ENCODE measurements around the gene C22orf23. TPM values are rescaled to one million over a fixed set of nuclear protein-coding genes. Genes with fewer than 3 reads are reported as not detected.

The C22orf23 gene
- total RNA-seq, 1 donor from 2014 or later = not detected

DNA sequence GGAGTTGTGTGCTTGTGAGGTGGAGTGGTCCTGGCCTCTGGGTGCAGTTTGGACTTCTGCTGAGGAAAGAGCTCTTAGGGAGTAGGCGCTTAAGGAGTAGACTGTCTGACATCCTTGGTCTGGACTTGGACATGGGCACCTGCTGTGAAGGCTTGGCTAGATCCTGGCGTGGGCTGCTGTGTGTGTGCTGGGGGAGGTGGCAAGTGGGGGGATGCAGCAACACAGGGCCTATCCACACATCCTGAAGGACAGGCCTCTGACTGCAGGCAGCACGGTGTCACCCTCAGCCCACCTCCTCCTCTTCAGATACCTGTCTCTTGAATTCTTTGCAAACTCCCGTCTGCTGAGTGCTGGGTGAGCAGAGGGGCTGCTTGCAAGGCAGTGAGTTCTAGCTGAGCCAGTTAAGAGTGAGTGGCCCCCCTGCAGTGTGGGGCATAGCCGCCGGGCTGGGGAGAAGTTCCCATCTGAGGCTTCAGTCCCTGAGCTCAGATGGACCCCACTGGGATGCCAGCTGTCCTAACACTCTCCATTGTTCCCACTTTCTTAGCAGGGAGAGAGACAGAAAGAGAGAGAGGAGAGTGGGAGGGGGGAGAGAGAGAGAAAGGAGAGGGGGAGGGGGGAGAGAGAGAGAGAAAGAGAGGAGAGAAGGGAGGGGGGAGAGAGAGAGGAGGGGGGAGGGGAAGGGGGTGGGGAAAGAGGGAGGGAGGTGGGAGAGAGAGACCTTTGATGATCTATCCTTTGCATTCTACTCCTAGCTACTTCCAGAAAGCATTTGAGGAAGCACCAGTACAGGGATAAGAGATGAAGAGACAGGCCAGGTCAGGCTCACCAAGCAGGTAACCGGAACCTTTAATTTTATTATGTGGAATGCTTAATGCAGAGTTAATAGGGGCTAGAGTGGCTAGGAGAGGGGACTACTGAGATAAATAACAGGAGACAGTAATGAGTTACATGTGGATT is 18.4 kb upstream of the C22orf23 start:
- H3K27me3 ChIP-seq (ENCODE audit: insufficient read depth, low read length) = no peaks in the 10 kb centered on the region
- peaks cover 10% of the 10 kb centered on the region for H3K36me3 ChIP-seq (ENCODE audit: insufficient read depth, low read length)
- no peak overlapping the region for H3K4me2 ChIP-seq (ENCODE audit: low read length)
- Mint-ChIP-seq H3K4me3 (ENCODE audit: unreplicated experiment) (peak overlapping the region; percentile 50), H3K9me3 (ENCODE audit: unreplicated experiment) (no peaks in the 10 kb centered on the region), H3K27me3 (ENCODE audit: low read depth, unreplicated experiment) (no peaks in the 10 kb centered on the region), H3K27ac (ENCODE audit: unreplicated experiment) (no peak overlapping the region), H3K36me3 (ENCODE audit: low read depth, unreplicated experiment) (peaks cover 22% of the 10 kb centered on the region), H3K4me1 (ENCODE audit: low read depth, unreplicated experiment) (peaks cover 20% of the 10 kb centered on the region)
- no peaks in the 10 kb centered on the region for H3K9me3 ChIP-seq (ENCODE audit: insufficient read depth, low read depth, low read length)
- H3K4me3 ChIP-seq (ENCODE audit: insufficient read depth, low read depth, low read length) = no peak overlapping the region
- peaks cover 13% of the 10 kb centered on the region for H4K20me1 ChIP-seq (ENCODE audit: insufficient read depth, low read length)
- FAIRE-seq (no peak), DNase-seq (ENCODE audit: low read depth) (no peak)
- no peak overlapping the region for H3K9ac ChIP-seq (ENCODE audit: low read length)
- peaks cover 4% of the 10 kb centered on the region for H3K4me1 ChIP-seq (ENCODE audit: insufficient read depth, low read length)
- H3K27ac ChIP-seq (ENCODE audit: low read depth, low read length) = no peak overlapping the region
- no peak overlapping the region for H2AFZ ChIP-seq (ENCODE audit: low read depth, low read length)
- H3K79me2 ChIP-seq (ENCODE audit: insufficient read depth, low read length) = no peaks in the 10 kb centered on the region
- TF ChIP-seq EZH2 (IDR thresholded peaks at IDR 0.05; ENCODE audit: insufficient read depth, low read length) = no peak
- TF ChIP-seq, protein P1, sequence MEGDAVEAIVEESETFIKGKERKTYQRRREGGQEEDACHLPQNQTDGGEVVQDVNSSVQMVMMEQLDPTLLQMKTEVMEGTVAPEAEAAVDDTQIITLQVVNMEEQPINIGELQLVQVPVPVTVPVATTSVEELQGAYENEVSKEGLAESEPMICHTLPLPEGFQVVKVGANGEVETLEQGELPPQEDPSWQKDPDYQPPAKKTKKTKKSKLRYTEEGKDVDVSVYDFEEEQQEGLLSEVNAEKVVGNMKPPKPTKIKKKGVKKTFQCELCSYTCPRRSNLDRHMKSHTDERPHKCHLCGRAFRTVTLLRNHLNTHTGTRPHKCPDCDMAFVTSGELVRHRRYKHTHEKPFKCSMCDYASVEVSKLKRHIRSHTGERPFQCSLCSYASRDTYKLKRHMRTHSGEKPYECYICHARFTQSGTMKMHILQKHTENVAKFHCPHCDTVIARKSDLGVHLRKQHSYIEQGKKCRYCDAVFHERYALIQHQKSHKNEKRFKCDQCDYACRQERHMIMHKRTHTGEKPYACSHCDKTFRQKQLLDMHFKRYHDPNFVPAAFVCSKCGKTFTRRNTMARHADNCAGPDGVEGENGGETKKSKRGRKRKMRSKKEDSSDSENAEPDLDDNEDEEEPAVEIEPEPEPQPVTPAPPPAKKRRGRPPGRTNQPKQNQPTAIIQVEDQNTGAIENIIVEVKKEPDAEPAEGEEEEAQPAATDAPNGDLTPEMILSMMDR (IDR thresholded peaks at IDR 0.05; ENCODE audit: insufficient read depth, low read depth, low read length) = no peak

DNA sequence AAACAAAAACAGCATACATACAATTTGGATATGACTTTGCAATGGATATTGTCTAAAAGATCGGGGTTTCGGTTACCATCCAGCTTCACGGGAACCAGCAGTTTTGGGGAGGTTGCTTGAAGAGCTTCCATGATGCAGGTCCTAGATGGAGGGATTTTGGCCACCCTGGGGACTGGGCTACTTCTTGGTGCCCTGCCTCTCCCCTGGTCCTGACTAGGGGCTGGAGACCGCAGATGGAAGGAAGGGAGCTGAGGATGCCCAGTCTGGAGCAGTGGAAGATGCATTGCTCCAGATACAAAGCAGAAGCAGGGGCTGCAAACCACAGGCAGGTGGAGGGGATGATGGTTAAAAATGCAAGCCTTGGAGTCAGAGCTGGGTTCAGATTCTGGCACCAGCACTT is 17.5 kb upstream of the C22orf23 start:
- Histone ChIP-seq H3K79me2 (ENCODE audit: insufficient read depth, low read length) (no peaks in the 10 kb centered on the region), H3K4me2 (ENCODE audit: low read length) (no peak overlapping the region), H3K36me3 (ENCODE audit: insufficient read depth, low read length) (peaks cover 10% of the 10 kb centered on the region), H3K9ac (ENCODE audit: low read length) (no peak overlapping the region), H4K20me1 (ENCODE audit: insufficient read depth, low read length) (peaks cover 21% of the 10 kb centered on the region), H3K4me1 (ENCODE audit: insufficient read depth, low read length) (peaks cover 9% of the 10 kb centered on the region), H3K9me3 (ENCODE audit: insufficient read depth, low read depth, low read length) (no peaks in the 10 kb centered on the region), H3K27me3 (ENCODE audit: insufficient read depth, low read length) (no peaks in the 10 kb centered on the region), H3K27ac (ENCODE audit: low read depth, low read length) (no peak overlapping the region), H2AFZ (ENCODE audit: low read depth, low read length) (no peak overlapping the region), H3K4me3 (ENCODE audit: insufficient read depth, low read depth, low read length) (no peak overlapping the region)
- no peak for FAIRE-seq
- Mint-ChIP-seq H3K4me1 (ENCODE audit: low read depth, unreplicated experiment) (peaks cover 24% of the 10 kb centered on the region), H3K27me3 (ENCODE audit: low read depth, unreplicated experiment) (no peaks in the 10 kb centered on the region), H3K36me3 (ENCODE audit: low read depth, unreplicated experiment) (peaks cover 19% of the 10 kb centered on the region), H3K27ac (ENCODE audit: unreplicated experiment) (no peak overlapping the region), H3K4me3 (ENCODE audit: unreplicated experiment) (no peak overlapping the region), H3K9me3 (ENCODE audit: unreplicated experiment) (no peaks in the 10 kb centered on the region)
- TF ChIP-seq, protein P1 (IDR thresholded peaks at IDR 0.05; ENCODE audit: insufficient read depth, low read depth, low read length) = no peak
- TF ChIP-seq EZH2 (IDR thresholded peaks at IDR 0.05; ENCODE audit: insufficient read depth, low read length) = no peak
- no peak for DNase-seq (ENCODE audit: low read depth)

All from astrocyte (in vitro differentiated cells and primary cell).